Skeletal muscle satellite cell (primary cell): Measurements from ENCODE around the gene ABHD1.
"Not testable (repeated sequence)": the region's sequence is repeated elsewhere in the genome, so short reads cannot be mapped to it uniquely, and the experiment has no call there.

Source experiments
- H3K27me3 ChIP-seq: 2 replicates; pipeline ENCODE4 v1.7.0; 2013; ENCODE audit warnings: low read length; ENCODE audit not compliant: control insufficient read depth, insufficient read depth
- H3K36me3 ChIP-seq: 2 replicates; pipeline ENCODE4 v1.7.0; 2013; ENCODE audit warnings: mild to moderate bottlenecking, control low read depth, low read length; ENCODE audit not compliant: insufficient read depth
- H3K4me1 ChIP-seq: 2 replicates; pipeline ENCODE4 v1.7.0; 2013; ENCODE audit warnings: low read length; ENCODE audit not compliant: control insufficient read depth, insufficient read depth
- H3K4me2 ChIP-seq: 2 replicates; pipeline ENCODE4 v1.7.0; 2013; ENCODE audit warnings: mild to moderate bottlenecking, low read length
- H3K4me3 ChIP-seq: 2 replicates; pipeline ENCODE4 v1.7.0; 2013; ENCODE audit warnings: low read length
- H3K9ac ChIP-seq: 2 replicates; pipeline ENCODE4 v1.7.0; 2013; ENCODE audit warnings: mild to moderate bottlenecking, low read depth, low read length, moderate library complexity
- H3K9me3 ChIP-seq: replicated peaks from 2 replicates; pipeline ENCODE4 v1.7.0; 2013; ENCODE audit warnings: mild to moderate bottlenecking, control low read depth, low read length

Gene ABHD1

GRCh38 chr2:27119330-27119670 is 4.3 kb upstream of the ABHD1 start:
- H3K9ac ChIP-seq, H3K36me3 ChIP-seq, H3K9me3 ChIP-seq: not testable (repeated sequence)
- H3K4me3 ChIP-seq, result peak overlapping the region; percentile 71
- peaks cover 13% of the 10 kb centered on the region for H3K4me1 ChIP-seq
- peaks cover 56% of the 10 kb centered on the region for H3K27me3 ChIP-seq
- peak overlapping the region; percentile 96 for H3K4me2 ChIP-seq

- no peaks in the 10 kb centered on the region for H3K9me3 ChIP-seq
- H3K36me3 ChIP-seq, result no peaks in the 10 kb centered on the region
- peaks cover 47% of the 10 kb centered on the region for H3K27me3 ChIP-seq
- H3K4me1 ChIP-seq, result peaks cover 13% of the 10 kb centered on the region
- no peak overlapping the region for H3K4me3 ChIP-seq
- no peak overlapping the region for H3K4me2 ChIP-seq
- H3K9ac ChIP-seq, result no peak overlapping the region
These were observed 1.7 kb upstream of the ABHD1 start for GRCh38 chr2:27121906-27122305.

- peaks cover 13% of the 10 kb centered on the region for H3K4me1 ChIP-seq
- no peak overlapping the region for H3K9ac ChIP-seq
- H3K27me3 ChIP-seq, result peaks cover 46% of the 10 kb centered on the region
- no peak overlapping the region for H3K4me3 ChIP-seq
- no peaks in the 10 kb centered on the region for H3K9me3 ChIP-seq
- no peaks in the 10 kb centered on the region for H3K36me3 ChIP-seq
- H3K4me2 ChIP-seq, result peak overlapping the region; percentile 87
These were observed 824 bp upstream of the ABHD1 start for GRCh38 chr2:27122791-27123190.

GRCh38 chr2:27125104-27125503 is 1.5 kb downstream of the ABHD1 start:
- H3K9me3 ChIP-seq, result no peaks in the 10 kb centered on the region
- no peak overlapping the region for H3K9ac ChIP-seq
- H3K36me3 ChIP-seq, result peaks cover 8% of the 10 kb centered on the region
- peaks cover 27% of the 10 kb centered on the region for H3K27me3 ChIP-seq
- H3K4me1 ChIP-seq, result peaks cover 3% of the 10 kb centered on the region
- no peak overlapping the region for H3K4me3 ChIP-seq
- no peak overlapping the region for H3K4me2 ChIP-seq

GRCh38 chr2:27126252-27126710 is 2.7 kb downstream of the ABHD1 start:
- Histone ChIP-seq H3K4me1 (peaks cover 3% of the 10 kb centered on the region), H3K9me3 (no peaks in the 10 kb centered on the region), H3K27me3 (peaks cover 17% of the 10 kb centered on the region), H3K36me3 (peaks cover 19% of the 10 kb centered on the region), H3K4me2 (no peak overlapping the region), H3K9ac (no peak overlapping the region), H3K4me3 (no peak overlapping the region)

- Histone ChIP-seq H3K9ac (no peak overlapping the region), H3K27me3 (peaks cover 3% of the 10 kb centered on the region), H3K4me2 (no peak overlapping the region), H3K36me3 (peaks cover 37% of the 10 kb centered on the region), H3K4me3 (no peak overlapping the region), H3K4me1 (peaks cover 6% of the 10 kb centered on the region), H3K9me3 (no peaks in the 10 kb centered on the region)
These were observed 4.5 kb downstream of the ABHD1 start for GRCh38 chr2:27127883-27128667.

GRCh38 chr2:27128668-27129571 is 5.3 kb downstream of the ABHD1 start:
- no peak overlapping the region for H3K9ac ChIP-seq

GRCh38 chr2:27130396-27130795 is 6.8 kb downstream of the ABHD1 start:
- Histone ChIP-seq H3K4me3 (no peak overlapping the region), H3K9me3 (no peaks in the 10 kb centered on the region), H3K4me1 (peaks cover 9% of the 10 kb centered on the region), H3K4me2 (no peak overlapping the region), H3K27me3 (no peaks in the 10 kb centered on the region), H3K9ac (no peak overlapping the region), H3K36me3 (peaks cover 37% of the 10 kb centered on the region)

More at GRCh38 chr2:27128668-27129571, 5.3 kb downstream of the ABHD1 start:
- Histone ChIP-seq H3K4me1 (peaks cover 9% of the 10 kb centered on the region), H3K4me2 (no peak overlapping the region), H3K4me3 (no peak overlapping the region), H3K9me3 (no peaks in the 10 kb centered on the region), H3K36me3 (peaks cover 37% of the 10 kb centered on the region), H3K27me3 (no peaks in the 10 kb centered on the region)

GRCh38 chr2:27131429-27131828 is 7.8 kb downstream of the ABHD1 start:
- H3K4me3 ChIP-seq, result no peak overlapping the region
- no peak overlapping the region for H3K4me2 ChIP-seq
- H3K9ac ChIP-seq, result no peak overlapping the region
- no peaks in the 10 kb centered on the region for H3K27me3 ChIP-seq
- H3K4me1 ChIP-seq, result peaks cover 9% of the 10 kb centered on the region
- H3K9me3 ChIP-seq, result no peaks in the 10 kb centered on the region
- peaks cover 37% of the 10 kb centered on the region for H3K36me3 ChIP-seq

GRCh38 chr2:27133195-27133875 is 9.7 kb downstream of the ABHD1 start:
- Histone ChIP-seq H3K4me2 (peak overlapping the region; percentile 96), H3K36me3 (peaks cover 37% of the 10 kb centered on the region), H3K4me3 (peak overlapping the region; percentile 83), H3K27me3 (peaks cover 3% of the 10 kb centered on the region), H3K9ac (peak overlapping the region; percentile 95), H3K4me1 (peaks cover 9% of the 10 kb centered on the region), H3K9me3 (no peaks in the 10 kb centered on the region)
